Skeletal muscle tissue (tissue), 4 donors: Measurements from ENCODE around the gene SDC3. TPM values are rescaled to one million over a fixed set of nuclear protein-coding genes. Genes with fewer than 3 reads are reported as not detected.

ENCODE experiments used
- H3K27ac ChIP-seq: one replicate; pipeline ENCODE4 v1.7.0; 2013; ENCODE audit warnings: mild to moderate bottlenecking, low read depth, low read length, inconsistent platforms
- H3K27me3 ChIP-seq, 3 donors: one replicate each; pipeline ENCODE4 v1.7.0; 2013; ENCODE audit warnings: low read length in 3 of 3; ENCODE audit not compliant: control insufficient read depth in 3 of 3, insufficient read depth in 3 of 3
- H3K36me3 ChIP-seq, 3 donors: one replicate each; pipeline ENCODE4 v1.7.0; 2013; ENCODE audit warnings: low read length in 3 of 3; ENCODE audit not compliant: control insufficient read depth in 3 of 3, insufficient read depth in 3 of 3
- H3K4me1 ChIP-seq, 3 donors: one replicate each; pipeline ENCODE4 v1.7.0; 2013; ENCODE audit warnings: low read length in 3 of 3, mild to moderate bottlenecking in 3 of 3; ENCODE audit not compliant: control insufficient read depth in 3 of 3, insufficient read depth in 3 of 3
- H3K4me3 ChIP-seq, 3 donors: one replicate each; pipeline ENCODE4 v1.7.0; 2013; ENCODE audit warnings: low read length in 3 of 3
- H3K9ac ChIP-seq, 3 donors: one replicate each; pipeline ENCODE4 v1.7.0; 2013; ENCODE audit warnings: low read length in 3 of 3, mild to moderate bottlenecking in 3 of 3, moderate library complexity in 2 of 3, low read depth in 1 of 3
- H3K9me3 ChIP-seq, 3 donors: one replicate each; pipeline ENCODE4 v1.7.0; 2013; ENCODE audit warnings: low read length in 3 of 3; ENCODE audit not compliant: control insufficient read depth in 3 of 3
- total RNA-seq: library from RNA; depleted of rRNA; stranded (reverse); fragments of >200 nt; gene quantifications from one replicate; pipeline ENCODE4 v1.2.3, GENCODE V29; 2014
- donor health status: Osteomylitis.

SDC3 gene
- total RNA-seq, 1 donor from 2014 or later, result 8.9 TPM

DNA sequence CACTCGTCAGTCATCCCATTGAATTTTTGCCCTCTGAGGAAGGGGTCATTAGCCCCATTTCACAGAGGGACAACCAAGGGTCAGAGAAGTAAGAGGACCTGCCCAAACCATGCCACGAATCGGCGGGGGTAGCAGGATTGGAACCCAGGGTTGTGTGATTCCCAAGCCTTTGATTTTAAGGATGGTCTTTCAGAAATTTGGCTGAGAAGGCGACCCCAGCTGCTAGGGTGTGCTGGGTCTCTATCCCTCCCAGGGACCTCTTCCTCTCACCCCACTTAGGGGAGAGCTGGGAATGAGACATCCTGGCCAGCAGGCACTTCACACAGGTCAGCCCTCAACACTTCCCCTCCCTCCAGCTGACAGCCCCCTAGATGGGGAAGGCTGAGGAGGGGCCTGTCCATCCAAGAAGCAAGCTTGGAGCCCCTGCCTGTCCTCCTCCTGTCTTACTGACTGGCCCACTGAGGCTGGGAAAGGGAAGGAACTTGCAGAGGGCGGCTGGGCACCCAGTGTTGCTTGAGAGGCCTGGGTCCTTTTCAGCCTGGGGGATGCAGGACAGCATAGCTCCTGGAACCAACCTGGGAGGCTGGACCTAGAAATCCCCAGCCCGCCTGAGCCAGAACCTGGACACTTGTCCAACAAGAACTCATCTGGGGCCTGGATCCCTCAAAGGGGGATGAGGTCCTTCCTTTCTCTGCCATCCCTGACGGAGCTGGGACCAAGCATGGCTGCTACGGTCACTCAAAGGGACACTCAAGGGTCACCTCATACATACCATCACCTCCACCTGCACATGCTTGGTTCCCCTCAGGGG lies 1.7 kb downstream of the SDC3 start:
- Histone ChIP-seq H3K27ac (no peak overlapping the region), H3K4me3 (peak overlapping the region; percentile 35 to 59 (median 42)), H3K9me3 (no peaks in the 10 kb centered on the region), H3K27me3 (peaks cover 5 to 17% (median 15%) of the 10 kb centered on the region in 3 donors), H3K4me1 (peaks cover 6 to 27% (median 25%) of the 10 kb centered on the region in 3 donors), H3K9ac (peak overlapping the region in 1 of 3 donors; percentile 45), H3K36me3 (no peaks in the 10 kb centered on the region)

DNA sequence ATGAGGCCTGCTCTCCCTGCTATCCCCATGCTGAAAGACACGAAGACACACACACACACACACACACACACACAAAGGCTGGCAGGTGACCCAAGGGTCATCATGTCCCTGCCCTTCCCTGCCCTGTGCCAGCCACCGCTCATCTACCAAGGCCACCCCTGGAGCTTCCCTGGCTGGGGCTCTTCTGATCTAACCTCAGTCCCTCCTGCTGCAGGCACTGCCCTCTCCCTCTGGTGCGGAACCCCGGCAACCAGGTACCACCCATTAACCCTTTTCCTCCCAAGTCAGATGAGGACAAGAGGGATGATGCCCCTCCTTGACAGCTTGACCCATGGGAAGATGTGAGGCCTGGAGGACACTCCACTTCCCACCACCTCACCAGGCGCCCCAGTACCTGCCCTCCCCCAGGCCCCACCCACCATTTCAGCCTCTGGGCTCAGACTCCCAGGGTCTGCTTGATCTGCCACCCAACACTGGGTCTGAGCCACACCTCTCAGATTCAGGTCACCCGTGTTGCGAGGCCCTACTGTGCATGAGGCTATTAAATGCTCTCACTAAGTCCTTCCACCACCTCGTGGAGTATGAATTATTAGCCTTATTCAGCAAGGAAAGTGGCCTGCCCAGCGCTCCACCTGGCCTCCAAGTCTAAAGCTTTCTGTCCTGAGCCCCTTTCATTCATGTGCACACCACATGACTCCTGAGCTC lies 2.5 kb downstream of the SDC3 start:
- Histone ChIP-seq H3K27me3 (peaks cover 5 to 17% (median 15%) of the 10 kb centered on the region in 3 donors), H3K4me3 (no peak overlapping the region)

GRCh38 chr1:30905403-30905802 lies 3.2 kb downstream of the SDC3 start:
- Histone ChIP-seq H3K36me3 (no peaks in the 10 kb centered on the region), H3K4me1 (peaks cover 6 to 27% (median 22%) of the 10 kb centered on the region in 3 donors), H3K9ac (no peak overlapping the region), H3K27me3 (peaks cover 5 to 17% (median 15%) of the 10 kb centered on the region in 3 donors), H3K9me3 (no peaks in the 10 kb centered on the region), H3K4me3 (no peak overlapping the region), H3K27ac (no peak overlapping the region)

More for the DNA sequence above, 2.5 kb downstream of the SDC3 start:
- Histone ChIP-seq H3K27ac (no peak overlapping the region), H3K9ac (no peak overlapping the region), H3K36me3 (no peaks in the 10 kb centered on the region), H3K4me1 (peaks cover 6 to 27% (median 22%) of the 10 kb centered on the region in 3 donors), H3K9me3 (no peaks in the 10 kb centered on the region)

GRCh38 chr1:30904962-30905335 lies 3.6 kb downstream of the SDC3 start:
- Histone ChIP-seq H3K4me1 (peaks cover 6 to 27% (median 22%) of the 10 kb centered on the region in 3 donors), H3K4me3 (no peak overlapping the region), H3K27me3 (peaks cover 5 to 17% (median 15%) of the 10 kb centered on the region in 3 donors), H3K9me3 (no peaks in the 10 kb centered on the region), H3K27ac (no peak overlapping the region), H3K9ac (no peak overlapping the region), H3K36me3 (no peaks in the 10 kb centered on the region)

GRCh38 chr1:30904191-30904961 lies 4.2 kb downstream of the SDC3 start:
- H3K36me3 ChIP-seq, result no peaks in the 10 kb centered on the region
- H3K4me1 ChIP-seq, result peaks cover 6 to 25% (median 21%) of the 10 kb centered on the region in 3 donors
- no peak overlapping the region for H3K9ac ChIP-seq
- H3K4me3 ChIP-seq, result no peak overlapping the region
- H3K27me3 ChIP-seq, result peaks cover 5 to 13% (median 13%) of the 10 kb centered on the region in 3 donors
- no peak overlapping the region for H3K27ac ChIP-seq
- H3K9me3 ChIP-seq, result no peaks in the 10 kb centered on the region

GRCh38 chr1:30903343-30904034 lies 5.1 kb downstream of the SDC3 start:
- no peak overlapping the region for H3K27ac ChIP-seq
- H3K4me3 ChIP-seq, result no peak overlapping the region
- peaks cover 6 to 20% (median 16%) of the 10 kb centered on the region in 3 donors for H3K4me1 ChIP-seq
- no peaks in the 10 kb centered on the region for H3K9me3 ChIP-seq
- no peaks in the 10 kb centered on the region for H3K36me3 ChIP-seq
- peaks cover 5 to 9% (median 8%) of the 10 kb centered on the region in 3 donors for H3K27me3 ChIP-seq
- no peak overlapping the region for H3K9ac ChIP-seq

DNA sequence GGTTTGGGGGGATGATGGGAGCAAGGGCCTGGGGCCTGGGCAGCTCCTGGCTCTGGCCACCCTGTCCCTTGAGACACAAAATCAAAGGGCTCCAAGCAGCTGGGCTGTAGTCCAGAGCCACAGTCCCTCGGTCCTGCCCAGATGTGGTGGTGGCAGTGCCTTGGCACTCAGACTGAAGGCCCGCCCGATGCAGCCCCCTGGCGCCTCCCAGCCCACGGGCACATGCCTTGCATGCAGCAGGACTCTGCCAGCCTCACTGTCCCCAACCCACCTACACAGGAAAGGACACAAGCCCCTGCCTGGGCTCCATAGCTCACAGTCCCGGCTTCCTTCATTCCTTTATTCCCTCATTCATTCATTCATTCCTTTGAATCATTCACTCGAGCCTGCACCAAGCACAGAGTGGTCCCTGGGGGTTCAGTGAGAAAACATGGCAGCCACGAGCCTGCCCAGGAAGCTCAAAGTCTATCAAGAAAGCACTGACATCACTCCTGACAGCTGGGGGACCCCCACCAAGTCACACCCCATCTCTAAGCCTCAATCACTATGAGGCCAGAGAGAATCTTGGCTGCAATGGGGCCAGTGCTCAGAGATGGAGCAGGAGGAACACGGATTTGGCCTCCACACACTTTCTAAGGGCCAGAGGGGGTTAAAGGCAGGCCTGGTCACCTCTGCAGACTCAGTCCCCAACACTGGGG lies 5.8 kb downstream of the SDC3 start:
- Histone ChIP-seq H3K27ac (no peak overlapping the region), H3K4me1 (peaks cover 5 to 17% (median 14%) of the 10 kb centered on the region in 3 donors), H3K9me3 (no peaks in the 10 kb centered on the region), H3K9ac (no peak overlapping the region), H3K4me3 (no peak overlapping the region), H3K27me3 (peaks cover 4 to 8% (median 7%) of the 10 kb centered on the region in 3 donors), H3K36me3 (no peaks in the 10 kb centered on the region)

- Histone ChIP-seq H3K4me3 (no peak overlapping the region), H3K9me3 (no peaks in the 10 kb centered on the region), H3K9ac (no peak overlapping the region), H3K36me3 (no peaks in the 10 kb centered on the region), H3K4me1 (peaks cover 0 to 9% (median 8%) of the 10 kb centered on the region in 3 donors), H3K27ac (no peak overlapping the region), H3K27me3 (peaks cover 0 to under 1% (median 0%) of the 10 kb centered on the region in 3 donors)
Measured at GRCh38 chr1:30901798-30902581, 6.6 kb downstream of the SDC3 start.
